Mammary epithelial cell (primary cell): ENCODE measurements around the gene SPECC1.

ENCODE experiments used
- CTCF ChIP-seq, 2 donors: IDR thresholded peaks in 1 of 2; conservative IDR thresholded peaks in 1 of 2; 2 replicates each; pipeline ENCODE4 v1.5.1; 2011 to 2012; ENCODE audit warnings: inconsistent platforms in 2 of 2, low read length in 2 of 2, mild to moderate bottlenecking in 2 of 2, control low read depth in 1 of 2, low read depth in 1 of 2; ENCODE audit not compliant: insufficient read depth in 1 of 2; ENCODE audit errors: extremely low read depth in 1 of 2
- EZH2 ChIP-seq: IDR thresholded peaks from 2 replicates; pipeline ENCODE4 v1.6.1; 2012; ENCODE audit warnings: low read length, inconsistent platforms, borderline replicate concordance

GRCh38 chr17:20280851-20281250 is 271.7 kb downstream of the SPECC1 start:
- TF ChIP-seq EZH2 (no peak), CTCF (conservative IDR thresholded peaks at IDR 0.05 in 1 of 2, IDR thresholded peaks at IDR 0.05 in 1 of 2; ENCODE audit: extremely low read depth in 1 of 2, insufficient read depth in 1 of 2, low read depth in 1 of 2, low read length in 2 of 2) (no peak)
